Stimulated activated naive CD4-positive, alpha-beta T cell treated with Interleukin-2 at 50 U/mL for 16 hours (primary cell): ENCODE measurements around the gene KCNH3.
"Not testable (repeated sequence)": the region's sequence is repeated elsewhere in the genome, so short reads cannot be mapped to it uniquely, and the experiment has no call there.

Experiments used
- DNase-seq: peaks from one replicate; lab custom pipeline; 2025; lab: John Stamatoyannopoulos, UW

Gene KCNH3, protein sequence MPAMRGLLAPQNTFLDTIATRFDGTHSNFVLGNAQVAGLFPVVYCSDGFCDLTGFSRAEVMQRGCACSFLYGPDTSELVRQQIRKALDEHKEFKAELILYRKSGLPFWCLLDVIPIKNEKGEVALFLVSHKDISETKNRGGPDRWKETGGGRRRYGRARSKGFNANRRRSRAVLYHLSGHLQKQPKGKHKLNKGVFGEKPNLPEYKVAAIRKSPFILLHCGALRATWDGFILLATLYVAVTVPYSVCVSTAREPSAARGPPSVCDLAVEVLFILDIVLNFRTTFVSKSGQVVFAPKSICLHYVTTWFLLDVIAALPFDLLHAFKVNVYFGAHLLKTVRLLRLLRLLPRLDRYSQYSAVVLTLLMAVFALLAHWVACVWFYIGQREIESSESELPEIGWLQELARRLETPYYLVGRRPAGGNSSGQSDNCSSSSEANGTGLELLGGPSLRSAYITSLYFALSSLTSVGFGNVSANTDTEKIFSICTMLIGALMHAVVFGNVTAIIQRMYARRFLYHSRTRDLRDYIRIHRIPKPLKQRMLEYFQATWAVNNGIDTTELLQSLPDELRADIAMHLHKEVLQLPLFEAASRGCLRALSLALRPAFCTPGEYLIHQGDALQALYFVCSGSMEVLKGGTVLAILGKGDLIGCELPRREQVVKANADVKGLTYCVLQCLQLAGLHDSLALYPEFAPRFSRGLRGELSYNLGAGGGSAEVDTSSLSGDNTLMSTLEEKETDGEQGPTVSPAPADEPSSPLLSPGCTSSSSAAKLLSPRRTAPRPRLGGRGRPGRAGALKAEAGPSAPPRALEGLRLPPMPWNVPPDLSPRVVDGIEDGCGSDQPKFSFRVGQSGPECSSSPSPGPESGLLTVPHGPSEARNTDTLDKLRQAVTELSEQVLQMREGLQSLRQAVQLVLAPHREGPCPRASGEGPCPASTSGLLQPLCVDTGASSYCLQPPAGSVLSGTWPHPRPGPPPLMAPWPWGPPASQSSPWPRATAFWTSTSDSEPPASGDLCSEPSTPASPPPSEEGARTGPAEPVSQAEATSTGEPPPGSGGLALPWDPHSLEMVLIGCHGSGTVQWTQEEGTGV

DNA sequence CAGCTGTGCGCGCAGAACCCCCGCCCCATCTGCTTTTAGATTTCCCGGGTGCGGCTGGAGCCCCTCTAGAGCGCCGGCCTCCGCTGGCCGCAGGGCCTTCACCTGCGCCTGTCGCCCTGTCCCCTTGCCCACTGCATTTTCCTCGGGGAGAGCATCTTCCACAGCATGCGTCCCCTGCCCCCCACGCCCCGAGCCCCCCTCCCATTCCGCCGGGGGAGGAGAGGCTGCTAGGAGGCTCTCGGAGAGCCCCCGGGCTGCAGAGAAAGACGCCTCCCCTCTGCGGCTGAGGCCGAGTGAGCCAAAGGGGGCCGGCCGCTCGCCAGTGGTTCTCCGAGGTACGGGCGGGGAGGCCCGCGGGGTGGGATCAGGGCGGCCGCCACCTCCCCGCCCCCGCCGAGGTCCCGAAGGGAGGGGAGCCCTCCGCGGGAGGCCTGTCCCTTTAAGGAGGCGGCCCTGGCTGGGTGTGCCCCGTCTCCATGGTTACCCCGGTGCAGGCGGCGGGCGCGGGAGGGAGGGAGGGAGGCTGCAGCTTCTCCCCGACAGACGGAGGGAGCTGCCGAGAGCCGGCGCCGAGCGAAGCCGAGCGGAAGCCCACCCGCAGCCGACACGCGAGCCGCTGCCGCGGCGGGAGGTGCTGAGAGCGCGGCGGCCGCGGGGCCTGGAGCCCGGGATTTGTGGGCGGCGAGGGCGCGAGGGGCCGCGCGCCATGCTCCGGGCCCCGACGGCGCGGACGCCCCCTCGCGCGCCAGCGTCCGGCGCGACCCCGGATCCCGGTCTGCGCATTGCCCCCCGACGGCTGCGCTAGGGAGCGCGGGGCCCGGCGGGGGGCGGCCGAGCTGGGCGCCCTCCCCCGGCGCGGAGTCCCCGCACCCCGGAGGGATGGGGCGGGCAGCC is at the start of gene KCNH3:
Gene KCNH3 (plus strand): TSS at position 521 of the 894 bp plus-strand sequence. CDS start 387 bp downstream, outside the sequence.
- DNase-seq, result peak; percentile 85

DNA sequence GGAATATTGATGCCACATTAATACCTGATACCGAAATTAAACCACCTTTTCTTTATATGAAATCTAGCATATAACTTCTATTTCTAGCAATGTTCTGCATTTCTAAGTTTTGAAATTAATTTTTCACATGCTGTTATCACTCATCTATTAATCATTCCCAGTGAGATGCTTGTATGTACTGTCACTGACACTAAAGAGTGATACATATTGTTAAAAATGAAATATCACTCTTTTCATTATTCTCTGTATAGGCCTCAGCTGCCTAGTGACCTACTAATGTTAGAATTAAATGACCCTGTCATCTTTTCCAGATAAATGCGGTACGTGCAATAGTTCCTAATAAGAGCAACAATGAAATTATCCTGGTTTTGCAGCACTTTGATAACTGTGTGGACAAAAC is 49.7 kb upstream of the KCNH3 start:
- no peak for DNase-seq

DNA sequence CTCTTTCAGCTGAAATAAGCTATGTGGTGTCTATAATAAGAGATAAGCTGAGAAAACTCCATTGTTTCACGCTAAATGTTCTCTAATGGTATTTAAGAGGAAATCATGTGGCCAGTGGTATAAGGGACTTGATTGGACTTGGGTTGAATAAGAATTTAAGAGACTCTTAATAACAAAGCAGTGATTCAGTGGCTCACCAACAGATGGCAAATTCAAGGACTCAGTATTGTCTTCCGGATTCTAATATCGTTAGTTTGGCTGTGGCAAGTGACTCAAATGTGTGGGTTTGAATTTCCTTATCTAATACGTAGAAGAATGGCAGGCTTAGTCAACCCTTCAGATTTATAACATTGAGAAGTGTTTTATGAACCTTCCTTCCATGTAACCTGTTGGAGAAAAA is 49.1 kb upstream of the KCNH3 start:
- DNase-seq, result no peak

DNA sequence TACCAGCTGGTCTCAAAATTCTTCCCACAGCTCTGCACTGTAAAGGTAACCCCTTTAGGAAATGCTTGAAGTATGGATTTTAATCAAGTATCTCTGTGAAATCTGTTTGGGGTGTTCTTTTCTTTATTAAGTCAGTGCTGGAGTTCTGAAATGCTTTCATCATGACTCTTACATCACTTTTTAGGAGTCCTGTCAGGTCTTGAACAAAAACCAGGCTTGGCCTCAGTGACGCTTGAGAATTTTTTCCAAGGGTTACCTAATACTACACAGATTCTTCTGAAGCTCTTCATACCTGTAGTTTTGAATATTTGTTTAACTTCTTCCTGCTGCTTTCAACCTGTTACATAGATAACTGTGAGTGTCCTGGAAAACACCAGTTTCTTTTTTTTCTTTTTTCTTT is 47.0 kb upstream of the KCNH3 start:
- no peak for DNase-seq

DNA sequence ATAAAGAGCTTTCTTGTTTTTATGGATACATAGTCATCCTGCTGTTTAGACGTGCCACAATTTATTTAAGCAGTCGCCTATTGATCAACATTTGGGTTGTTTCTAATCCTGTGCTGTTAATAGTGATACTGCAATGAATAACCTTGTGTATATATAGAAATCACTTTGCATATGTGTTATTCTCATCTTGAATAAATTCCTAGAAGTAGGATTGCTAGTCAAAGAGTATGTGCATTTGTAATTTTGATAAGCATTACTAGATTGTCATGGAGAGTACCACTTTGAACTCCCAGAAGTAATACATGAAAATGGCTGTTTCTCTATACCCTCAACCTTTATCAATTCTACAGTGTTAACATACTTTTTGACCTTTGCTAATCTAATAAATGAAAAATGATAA is 44.9 kb upstream of the KCNH3 start:
- DNase-seq, result no peak

DNA sequence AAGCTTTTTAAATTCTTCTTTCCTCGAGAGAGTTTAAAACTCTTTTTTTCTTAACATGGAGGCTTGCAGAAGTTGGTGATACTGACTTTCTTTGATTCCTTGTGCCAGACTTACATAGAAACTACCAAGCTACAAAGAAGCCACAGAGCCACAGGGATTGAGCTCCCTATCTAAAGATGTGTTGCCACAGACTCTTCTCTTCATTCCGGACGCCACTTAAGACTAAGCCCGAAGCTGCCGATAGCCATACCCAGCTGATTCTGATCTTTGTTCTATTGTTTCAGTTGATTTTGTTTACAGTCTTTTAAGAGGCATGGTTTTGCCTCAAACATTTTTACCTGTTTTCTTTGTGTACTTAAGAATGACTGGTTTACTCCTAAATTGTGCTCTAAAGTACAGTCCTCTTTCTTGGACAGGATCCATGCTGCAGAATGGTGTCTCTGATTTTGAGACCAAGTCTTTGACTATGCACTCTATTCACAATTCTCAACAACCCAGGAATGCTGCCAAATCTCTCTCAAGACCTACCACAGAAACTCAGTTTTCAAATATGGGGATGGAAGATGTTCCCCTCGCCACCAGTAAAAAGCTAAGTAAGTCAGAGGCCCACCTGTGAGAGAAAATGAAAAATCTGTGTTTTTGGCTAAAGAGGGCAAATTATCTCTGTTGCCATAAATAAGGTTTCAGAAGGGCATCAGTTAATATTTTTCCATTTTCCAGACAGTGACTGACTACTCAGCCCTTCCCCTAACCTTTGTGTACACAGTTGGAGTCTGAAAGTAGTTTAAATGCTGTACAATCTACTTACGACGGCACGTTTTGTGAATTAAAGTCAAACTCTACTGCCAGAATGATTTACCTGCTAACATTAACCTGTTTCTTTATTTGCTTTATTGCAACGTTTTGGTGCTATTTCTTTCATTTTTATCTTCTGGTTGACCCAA is 42.1 kb upstream of the KCNH3 start:
- DNase-seq, result no peak

DNA sequence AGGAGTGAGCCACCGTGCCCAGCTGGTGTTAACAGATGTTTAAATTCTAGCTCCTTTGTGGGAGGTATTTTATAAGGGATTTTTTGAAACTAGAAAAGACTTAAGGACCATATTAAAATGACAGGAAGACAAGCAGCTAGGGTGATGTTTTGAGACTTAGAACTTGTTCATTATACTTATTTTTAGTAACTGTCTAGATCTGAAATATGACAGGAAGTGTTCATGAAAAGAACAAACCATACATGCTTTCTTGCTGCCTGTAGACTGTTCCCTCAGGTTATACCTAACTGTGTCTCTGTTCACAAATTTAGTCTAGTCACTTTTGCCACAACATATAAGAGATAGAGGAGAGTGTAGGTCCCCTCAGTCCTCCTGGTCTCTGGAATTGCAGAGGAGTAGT is 36.9 kb upstream of the KCNH3 start:
- DNase-seq, result no peak

DNA sequence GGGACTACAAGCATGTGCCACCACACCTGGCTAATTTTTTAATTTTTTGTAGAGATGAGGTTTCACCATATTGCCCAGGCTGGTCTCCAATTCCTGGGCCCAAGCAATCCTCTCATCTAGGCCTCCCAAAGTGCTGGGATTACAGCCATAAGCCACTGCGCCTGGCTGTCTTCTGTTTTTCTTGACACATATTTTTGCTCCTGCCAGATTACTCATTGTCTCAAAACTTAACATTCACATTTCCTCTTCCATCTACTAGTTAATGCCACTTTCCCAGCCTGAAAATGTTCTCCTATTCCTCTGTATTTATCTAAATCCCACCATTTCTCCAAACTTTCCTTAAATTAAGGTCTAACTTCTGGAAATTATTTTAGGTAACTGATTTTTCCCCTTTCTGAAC is 36.2 kb upstream of the KCNH3 start:
- no peak for DNase-seq

DNA sequence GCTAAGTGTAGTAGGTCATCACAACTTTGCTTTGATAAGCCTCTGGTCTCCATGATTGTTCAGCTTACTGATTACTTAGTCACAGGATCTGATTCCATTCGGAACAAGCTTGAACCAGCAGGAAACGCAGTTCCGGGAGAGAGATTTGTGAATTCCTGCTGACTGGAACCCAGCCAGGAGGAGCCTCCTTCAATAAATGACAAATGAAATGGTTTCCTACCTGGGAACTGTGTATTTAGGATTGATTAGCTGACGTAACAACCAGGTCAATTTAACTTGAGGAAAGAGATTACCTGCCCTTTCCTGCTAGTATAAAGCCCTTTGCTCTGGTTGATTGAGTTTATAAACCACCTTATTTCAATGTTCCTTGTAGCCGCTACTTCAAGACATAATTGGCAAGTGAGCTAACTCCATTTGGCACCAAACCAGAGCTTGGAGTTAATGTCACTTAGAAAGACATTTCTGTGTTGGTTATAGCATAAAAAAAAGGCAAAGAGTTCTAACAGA is 35.1 kb upstream of the KCNH3 start:
- DNase-seq, result no peak

DNA sequence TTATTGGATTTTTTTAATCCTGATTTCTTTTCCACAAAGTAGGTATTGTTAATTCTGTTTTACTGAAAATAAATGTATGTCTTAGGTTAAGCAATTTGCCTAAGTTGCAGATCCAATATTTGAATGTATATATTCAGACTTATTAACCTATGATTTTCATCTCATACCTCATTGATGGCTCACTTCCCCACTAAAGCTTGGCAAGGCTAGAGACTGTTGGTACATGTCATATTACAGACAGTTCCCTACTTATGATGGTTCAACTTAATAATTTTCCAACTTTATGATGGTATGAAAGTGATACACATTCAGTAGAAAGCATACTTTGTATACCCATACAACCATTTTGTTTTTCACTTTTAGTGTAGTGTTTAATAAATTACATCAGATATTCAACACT is 33.2 kb upstream of the KCNH3 start:
- DNase-seq, result no peak

DNA sequence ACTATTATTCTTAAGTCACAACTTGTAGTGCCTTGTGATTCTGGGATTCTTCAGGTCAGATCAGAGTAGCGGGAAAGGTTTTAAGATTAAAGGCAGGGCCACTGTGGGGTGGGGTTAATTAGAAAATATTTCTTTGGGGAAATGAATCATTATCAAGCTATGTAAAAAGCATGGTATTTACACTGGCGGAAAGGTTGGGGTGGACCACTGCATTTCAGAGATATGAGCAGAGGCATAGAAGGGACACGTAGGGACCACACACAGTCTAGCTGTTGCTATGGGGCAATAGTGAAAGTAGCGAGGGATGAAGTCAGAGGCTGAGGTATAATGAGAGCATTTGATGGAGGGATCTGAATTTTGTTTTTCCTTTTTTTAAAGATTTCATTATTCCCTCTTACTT is 31.7 kb upstream of the KCNH3 start:
- DNase-seq, result no peak

DNA sequence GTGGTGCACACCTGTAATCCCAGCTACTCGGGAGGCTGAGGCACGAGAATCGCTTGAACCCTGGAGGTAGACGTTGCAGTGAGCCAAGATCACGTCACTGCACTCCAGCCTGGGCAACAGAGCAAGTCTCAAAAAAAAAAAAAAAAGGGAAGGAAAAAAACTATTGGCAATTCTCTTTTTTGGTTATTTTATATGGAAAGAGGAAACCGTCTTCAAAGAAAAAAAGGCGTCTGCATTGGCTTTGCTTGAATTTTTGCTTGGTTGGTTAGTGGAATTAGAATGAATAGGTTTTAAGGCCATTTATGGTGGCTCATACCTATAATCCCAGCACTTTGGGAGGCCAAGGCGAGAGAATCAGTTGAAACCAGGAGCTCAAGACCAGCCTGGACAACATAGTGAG is 29.1 kb upstream of the KCNH3 start:
- DNase-seq, result not testable (repeated sequence)

DNA sequence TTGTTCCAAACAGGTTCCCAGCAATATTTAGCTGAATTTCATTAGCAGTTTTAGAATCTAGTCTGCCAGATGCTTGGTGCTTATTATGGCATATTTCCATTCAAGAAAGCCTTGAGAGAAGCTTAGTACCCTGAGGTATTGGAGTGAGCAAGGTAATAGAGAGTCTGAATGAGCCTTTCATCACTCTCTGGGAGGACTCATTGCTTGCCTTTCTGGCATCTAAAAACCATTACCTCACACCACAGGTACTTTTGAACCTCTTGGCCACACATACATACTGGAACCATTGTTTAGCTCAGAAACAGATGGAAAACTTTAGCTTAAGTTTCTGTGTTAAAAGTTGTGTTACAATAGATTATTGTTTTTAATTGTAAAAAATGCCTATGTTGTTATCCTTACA is 27.4 kb upstream of the KCNH3 start:
- DNase-seq, result no peak

DNA sequence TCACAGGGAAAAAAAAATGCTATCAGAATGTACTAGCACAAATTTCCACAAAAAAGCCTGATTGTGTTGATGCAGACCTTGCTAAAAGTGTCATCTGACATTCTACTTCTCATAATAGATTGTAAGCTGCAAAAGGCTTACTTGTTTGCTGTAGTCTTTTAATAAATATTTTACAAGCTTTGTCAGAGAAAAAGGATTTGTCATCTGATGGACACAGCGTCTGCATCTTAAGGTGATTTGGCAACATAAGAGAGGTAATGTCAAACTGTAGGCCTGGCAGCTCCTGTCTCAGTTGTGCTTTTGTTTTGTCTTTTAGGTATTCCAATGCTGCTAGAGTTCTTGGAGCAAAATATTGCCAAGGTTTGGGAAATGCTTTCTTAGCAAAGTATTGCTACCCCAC is 26.3 kb upstream of the KCNH3 start:
- DNase-seq, result no peak

DNA sequence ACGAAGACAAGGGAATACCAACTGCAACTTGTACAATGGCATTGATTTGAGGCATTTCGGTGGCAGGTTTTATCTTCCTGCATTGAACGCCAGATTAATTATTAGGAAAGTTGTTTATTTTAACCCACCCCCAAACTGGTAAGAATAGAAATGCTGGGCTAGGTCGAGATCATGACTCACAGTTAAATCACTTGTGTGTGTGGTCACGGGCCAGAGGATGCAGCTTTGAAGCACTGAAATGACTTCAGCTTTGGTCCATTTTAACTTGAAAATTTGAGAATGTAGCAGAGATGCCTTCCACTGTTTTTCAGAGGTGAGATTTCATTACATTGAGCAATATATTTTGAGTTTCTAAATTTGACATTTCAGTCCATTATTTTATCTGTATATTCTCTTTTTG is 23.6 kb upstream of the KCNH3 start:
- no peak for DNase-seq

DNA sequence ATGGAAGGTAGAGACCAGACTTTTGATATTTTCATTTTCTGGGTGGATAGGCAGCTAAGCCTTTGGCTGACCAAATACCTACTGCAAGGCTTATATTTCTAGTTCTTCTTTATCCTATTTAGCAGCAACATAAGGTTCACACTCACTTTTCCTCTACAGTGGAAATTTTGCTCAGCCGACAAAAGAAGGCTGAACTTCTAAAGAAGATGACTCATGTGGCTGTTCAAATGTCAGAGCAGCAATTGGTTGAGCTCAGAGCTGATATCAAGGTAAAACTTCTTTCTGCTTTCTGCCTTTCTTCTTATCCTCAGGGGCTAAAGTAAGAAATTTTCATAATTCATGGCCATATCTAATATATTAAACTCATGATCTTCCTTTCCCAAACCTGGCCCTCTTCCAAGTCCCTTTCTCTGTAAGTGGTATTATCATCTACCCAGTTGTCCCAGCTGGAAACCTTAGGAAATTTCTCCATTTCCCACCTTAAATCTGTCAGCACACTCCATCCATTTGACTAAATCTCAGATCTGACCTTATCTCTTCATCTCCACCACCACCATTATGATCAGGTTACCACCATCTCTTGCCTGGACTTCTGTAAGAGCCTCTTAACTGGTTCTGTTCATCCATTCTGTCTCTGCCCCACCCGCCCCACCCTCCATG is 19.8 kb upstream of the KCNH3 start:
- DNase-seq, result no peak

DNA sequence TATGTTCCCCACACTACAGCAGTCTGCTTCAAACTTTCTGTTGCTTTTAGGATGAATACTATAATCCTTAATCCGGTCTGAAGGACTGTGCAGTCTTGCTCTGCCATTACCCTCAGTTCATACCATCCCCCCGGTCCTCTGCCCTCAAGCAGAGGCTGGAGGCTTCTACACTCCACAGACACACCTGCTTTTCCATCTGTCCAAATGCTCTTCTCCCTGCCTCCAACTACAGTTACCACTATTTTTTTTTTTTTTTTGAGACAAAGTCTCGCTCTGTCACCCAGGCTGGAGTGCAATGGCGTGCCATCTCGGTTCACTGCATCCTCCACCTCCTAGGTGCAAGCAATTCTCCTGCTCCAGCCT is 19.3 kb upstream of the KCNH3 start:
- no peak for DNase-seq

DNA sequence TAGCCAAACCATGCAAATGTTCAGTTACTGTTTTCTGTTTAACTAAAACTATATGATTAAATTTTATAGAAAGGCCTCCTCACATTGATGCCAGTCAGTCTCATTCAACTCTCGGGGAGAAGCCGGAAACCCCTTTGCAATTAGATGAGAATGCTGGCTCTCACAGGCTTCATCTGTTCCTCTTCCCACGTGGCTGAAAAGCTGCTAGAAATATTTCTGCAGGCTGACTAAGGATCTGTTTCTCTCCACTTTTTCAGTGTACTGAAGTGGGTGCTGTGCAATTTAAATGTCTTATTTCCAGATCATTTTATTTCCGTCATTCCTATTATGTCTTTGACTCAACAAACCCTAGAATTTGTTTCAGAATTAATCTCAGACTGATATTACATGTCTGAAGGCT is 17.4 kb upstream of the KCNH3 start:
- no peak for DNase-seq

DNA sequence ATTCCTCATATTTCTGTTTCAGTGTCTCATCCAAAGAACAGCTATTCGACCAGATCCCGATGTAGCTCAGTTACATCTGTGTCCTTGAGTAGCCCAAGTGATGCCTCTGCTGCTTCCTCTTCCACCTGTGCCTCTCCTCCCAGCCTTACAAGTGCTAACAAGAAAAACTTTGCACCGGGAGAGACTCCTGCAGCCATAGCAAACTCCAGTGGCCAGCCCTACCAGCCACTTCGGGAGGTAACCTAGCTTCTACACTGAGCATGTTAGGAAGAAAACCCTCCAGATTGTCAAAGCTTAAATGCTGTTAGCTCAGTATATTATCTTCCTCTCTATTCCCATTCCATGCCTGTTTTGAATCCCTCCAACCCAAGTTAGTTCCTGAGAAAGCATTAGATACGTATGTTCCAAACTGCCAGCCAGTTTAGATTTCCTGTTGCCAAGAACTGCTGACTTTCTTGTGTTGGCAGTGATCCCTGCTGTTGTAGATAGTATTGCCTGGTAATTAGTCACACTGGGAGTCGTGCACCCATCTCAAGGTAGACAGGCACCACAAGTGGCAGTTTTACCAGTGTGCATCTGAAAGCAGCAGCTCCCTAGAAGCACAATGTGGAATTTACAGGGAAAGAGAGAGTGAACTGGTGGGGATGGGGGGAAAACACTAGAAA is 14.0 kb upstream of the KCNH3 start:
- DNase-seq, result no peak
